NCI-H1048 (cell line): ENCODE data around the gene ERAS.
"Not testable (repeated sequence)": the region's sequence is repeated elsewhere in the genome, so short reads cannot be mapped to it uniquely, and the experiment has no call there.

ENCODE experiments used
- DNase-seq: peaks from one replicate; lab custom pipeline; 2025; lab: John Stamatoyannopoulos, UW

The ERAS gene

GRCh38 chrX:48794911-48795515 is 31.3 kb upstream of the ERAS start:
- DNase-seq = no peak

DNA sequence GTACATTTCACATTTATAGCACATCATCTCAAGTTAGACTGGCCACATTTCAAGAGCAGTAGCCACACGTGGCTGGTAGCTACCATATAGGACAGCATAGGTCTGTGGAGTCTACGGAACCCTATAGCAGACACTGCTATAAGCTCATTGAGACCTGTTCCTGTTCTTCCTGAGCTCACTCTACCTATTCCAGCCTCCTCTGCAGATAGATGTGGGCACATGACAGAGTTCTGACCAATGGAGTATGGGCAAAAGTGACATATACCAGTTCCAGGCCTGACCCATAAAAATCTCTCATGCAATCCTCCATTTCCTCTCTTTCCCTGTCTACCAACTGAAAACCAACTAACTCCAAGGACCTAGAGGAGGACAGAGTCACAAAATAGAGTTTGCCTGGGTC is 28.0 kb upstream of the ERAS start:
- no peak for DNase-seq

GRCh38 chrX:48800574-48801279 is 25.6 kb upstream of the ERAS start:
- DNase-seq = no peak

GRCh38 chrX:48801280-48802088 is 24.8 kb upstream of the ERAS start, which contains the start of gene HDAC6:
TSS of gene HDAC6 (plus strand) at chrX:48802067. CDS start at chrX:48802693, 626 bp downstream.
- peak; percentile 79 for DNase-seq

GRCh38 chrX:48802089-48802904 is 24.0 kb upstream of the ERAS start:
- DNase-seq = peak; percentile 47

GRCh38 chrX:48802905-48803200 is 23.5 kb upstream of the ERAS start:
- no peak for DNase-seq

- DNase-seq = no peak
Measured at GRCh38 chrX:48806081-48806480, 20.2 kb upstream of the ERAS start.

DNA sequence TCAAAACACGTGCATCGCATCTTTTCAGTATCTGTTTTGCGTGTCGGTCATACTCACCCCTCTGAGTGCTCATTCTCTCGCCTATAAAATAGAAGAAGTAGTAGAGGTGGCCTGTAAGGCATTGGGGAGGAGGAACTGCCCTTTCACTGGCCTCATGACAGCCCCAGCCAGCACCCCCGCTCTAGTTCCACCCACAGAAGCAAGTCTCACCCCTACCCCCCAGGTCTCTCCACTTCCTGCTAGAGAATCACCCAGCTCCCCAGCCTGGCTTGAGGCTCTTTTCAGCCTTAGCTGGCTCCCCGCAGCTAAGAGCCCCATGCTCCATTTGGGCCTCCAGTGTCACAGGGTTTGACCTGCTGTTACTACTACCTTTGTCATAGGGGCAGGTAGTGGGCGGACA is 12.7 kb upstream of the ERAS start:
- DNase-seq = no peak

- DNase-seq = no peak
Measured at GRCh38 chrX:48814722-48815121, 11.6 kb upstream of the ERAS start.

- no peak for DNase-seq
Measured at GRCh38 chrX:48815266-48815665, 11.0 kb upstream of the ERAS start.

DNA sequence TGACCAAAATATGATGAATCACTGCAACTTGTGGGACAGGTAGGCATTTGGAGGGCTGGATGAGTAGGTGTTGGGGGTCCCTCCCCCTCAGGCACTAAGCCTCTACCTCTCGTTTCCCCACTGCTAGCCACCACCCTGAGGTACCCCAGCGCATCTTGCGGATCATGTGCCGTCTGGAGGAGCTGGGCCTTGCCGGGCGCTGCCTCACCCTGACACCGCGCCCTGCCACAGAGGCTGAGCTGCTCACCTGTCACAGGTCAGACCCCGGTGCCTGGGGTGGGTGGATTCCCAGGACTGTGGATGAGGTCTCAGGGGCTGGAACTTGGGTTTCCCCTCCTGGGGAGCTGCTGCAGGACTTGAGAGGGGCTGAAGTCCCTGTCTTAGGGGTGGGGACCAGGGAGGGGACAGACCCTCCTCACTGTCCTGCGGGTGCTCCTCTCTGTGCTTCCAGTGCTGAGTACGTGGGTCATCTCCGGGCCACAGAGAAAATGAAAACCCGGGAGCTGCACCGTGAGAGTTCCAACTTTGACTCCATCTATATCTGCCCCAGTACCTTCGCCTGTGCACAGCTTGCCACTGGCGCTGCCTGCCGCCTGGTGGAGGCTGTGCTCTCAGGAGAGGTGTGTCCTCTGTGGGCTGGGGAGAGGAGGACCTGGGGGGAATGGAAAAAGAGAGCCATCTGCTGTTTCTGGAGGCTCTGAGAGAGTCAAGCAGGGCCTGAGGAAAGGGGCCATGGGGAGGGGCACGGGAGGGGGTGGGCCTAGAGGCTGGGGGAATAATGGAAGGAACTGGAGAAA is 10.1 kb upstream of the ERAS start:
- DNase-seq = no peak

DNA sequence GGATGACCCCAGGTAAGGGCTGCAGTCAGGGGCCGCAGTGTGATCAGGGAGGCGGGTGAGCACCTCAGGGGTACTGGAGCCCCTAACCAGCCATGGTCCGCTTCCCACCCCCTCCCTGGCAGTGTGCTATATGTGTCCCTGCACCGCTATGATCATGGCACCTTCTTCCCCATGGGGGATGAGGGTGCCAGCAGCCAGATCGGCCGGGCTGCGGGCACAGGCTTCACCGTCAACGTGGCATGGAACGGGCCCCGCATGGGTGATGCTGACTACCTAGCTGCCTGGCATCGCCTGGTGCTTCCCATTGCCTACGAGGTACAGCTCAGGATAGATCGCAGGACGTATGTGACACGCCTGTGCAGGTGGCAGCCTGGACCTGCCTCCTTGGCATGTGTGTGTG is 8.2 kb upstream of the ERAS start:
- DNase-seq = no peak

DNA sequence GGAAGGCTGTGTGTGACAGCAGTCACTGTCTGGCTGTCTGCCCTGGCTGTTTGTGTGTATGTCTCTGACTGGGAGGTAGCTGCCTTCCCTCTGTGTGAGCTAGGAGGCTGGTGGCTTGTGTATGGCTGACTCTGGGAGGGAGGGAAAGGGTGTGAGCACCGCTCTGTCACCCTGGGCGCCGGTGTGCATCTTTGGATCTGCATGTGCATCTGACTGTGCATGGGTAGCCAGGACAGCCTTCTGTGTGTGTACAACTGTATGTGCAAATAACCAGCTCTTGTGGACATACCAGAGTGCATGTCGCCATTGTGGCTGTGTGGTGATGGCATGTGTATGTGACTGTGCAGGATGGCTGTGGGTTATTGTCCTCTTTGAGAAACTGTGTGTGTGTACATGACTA is 7.4 kb upstream of the ERAS start:
- no peak for DNase-seq

GRCh38 chrX:48819394-48819793 is 6.9 kb upstream of the ERAS start:
- DNase-seq = not testable (repeated sequence)

- no peak for DNase-seq
Measured at GRCh38 chrX:48823053-48823452, 3.3 kb upstream of the ERAS start.

DNA sequence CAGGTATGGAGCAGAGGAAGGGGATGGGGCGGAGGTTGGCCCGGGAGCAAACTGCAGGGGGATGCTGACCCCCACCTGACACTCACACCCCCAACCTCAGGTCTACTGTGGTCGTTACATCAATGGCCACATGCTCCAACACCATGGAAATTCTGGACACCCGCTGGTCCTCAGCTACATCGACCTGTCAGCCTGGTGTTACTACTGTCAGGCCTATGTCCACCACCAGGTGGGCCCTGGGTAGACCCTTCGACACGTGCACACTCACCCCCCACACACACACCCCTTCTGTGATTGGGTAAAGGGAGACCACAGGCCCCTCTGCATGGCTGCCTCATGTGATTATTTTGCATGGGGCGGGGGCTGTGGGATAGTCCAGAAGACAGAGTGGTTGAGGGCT is 2.2 kb upstream of the ERAS start:
- DNase-seq = no peak

DNA sequence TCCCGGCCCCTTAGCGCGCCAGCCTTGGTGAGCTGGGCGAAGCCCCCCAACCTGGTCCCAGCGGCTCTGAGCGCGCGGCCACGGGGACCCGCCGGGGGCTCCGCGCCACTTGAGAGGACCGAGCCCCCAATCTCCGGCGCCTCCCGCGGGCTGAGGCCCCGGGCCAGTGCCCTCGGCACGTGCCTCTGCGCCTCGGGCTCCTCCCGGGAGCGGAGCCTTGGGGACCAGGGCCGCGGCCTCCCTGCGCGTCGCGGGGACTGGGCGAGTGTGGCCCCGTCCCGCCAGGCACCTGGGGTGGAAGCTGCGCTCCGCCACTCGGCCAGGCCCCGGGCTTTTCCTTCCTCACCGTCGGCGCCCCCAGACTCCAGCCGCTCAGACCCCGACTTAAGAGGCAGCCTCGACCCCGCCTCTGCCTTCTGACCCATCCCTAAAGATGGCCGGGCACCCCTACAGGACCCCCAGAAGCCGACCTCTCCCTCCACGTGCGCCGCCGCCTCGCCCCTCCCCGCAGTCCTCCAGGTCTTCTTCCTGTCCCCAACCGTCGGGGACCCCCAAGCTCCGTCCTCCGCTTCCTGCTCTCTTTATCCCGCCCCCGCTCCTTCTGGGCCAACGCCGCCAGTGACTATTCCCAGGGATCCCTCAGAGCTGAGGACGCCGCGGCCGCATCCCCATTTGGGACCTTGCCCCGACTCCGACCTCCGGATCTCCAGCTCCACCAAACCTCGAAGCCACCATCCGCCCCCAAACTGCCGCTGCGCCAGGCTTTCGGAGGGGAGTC is 752 bp downstream of the ERAS start:
- DNase-seq = no peak

DNA sequence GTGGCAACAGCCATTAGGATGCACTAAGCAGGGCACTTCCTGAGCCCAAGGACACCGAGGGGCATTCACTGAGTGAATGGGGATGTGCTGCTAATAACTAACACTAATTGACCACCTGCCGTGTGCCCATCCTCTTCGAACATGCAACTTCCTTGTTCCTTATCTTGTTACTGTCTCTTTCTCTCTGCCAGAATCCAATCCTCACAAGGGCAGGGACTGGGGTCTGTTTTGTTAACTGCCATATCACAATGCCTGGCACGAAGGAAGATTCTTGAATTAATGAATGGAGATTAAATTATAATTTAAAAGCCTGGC is 1.3 kb downstream of the ERAS start:
- no peak for DNase-seq

DNA sequence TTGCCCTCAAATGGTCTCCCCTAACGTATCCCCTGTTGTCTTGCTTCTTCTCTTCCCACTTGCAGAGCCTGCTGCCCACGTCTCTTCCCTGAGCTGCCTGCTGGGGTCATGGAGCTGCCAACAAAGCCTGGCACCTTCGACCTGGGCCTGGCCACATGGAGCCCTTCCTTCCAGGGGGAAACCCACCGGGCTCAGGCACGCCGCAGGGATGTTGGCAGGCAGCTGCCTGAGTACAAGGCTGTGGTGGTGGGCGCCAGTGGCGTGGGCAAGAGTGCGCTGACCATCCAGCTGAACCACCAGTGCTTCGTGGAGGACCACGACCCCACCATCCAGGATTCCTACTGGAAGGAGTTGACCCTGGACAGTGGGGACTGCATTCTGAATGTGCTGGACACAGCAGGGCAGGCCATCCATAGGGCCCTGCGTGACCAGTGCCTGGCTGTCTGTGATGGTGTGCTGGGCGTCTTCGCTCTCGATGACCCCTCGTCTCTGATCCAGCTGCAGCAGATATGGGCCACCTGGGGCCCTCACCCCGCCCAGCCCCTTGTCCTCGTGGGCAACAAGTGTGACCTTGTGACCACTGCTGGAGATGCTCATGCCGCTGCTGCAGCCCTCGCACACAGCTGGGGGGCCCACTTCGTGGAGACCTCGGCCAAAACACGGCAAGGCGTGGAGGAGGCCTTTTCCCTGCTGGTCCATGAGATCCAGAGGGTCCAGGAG is 2.9 kb downstream of the ERAS start:
- no peak for DNase-seq
